Adrenal gland (tissue), 5 donors: Measurements from ENCODE around the gene TCF12.

Source experiments
- CTCF ChIP-seq, 6 experiments: fragments of 450-650 bp in 4 of 6; fragments of 200-600 bp in 2 of 6; sonication (generic) in 1 of 6; IDR thresholded peaks; 1 replicate in 5 of 6; 2 replicates in 1 of 6; pipeline versions ENCODE4 v1.5.1 to v1.8.0; 2016 to 2021; ENCODE audit warnings: antibody characterized with exemption in 6 of 6, mild to moderate bottlenecking in 2 of 6, moderate library complexity in 1 of 6
- POLR2A ChIP-seq, 2 donors: fragments of 450-650 bp; IDR thresholded peaks; one replicate each; pipeline ENCODE4 v1.6.1; 2017; ENCODE audit warnings: antibody characterized with exemption in 2 of 2, mild to moderate bottlenecking in 2 of 2, moderate library complexity in 1 of 2
- donor health status: DM: no; HTN: no; CAD: no.

- TF ChIP-seq CTCF (IDR thresholded peaks at IDR 0.05) (no peak), POLR2A (IDR thresholded peaks at IDR 0.05) (no peak)
These were observed 176.1 kb downstream of the TCF12 start for GRCh38 chr15:57094321-57095257.
